AG09319 (cell line): ENCODE measurements around the gene USP47.

Source experiments
- DNase-seq: peaks from one replicate; pipeline ENCODE4 v3.0.0-alpha.2; 2010; ENCODE audit warnings: low read depth; ENCODE audit errors: extremely low read depth
- CTCF ChIP-seq: IDR thresholded peaks from 2 replicates; pipeline ENCODE4 v1.5.1; 2011; ENCODE audit warnings: low read depth, mild to moderate bottlenecking, inconsistent platforms, low read length, moderate library complexity

USP47 gene

GRCh38 chr11:11807811-11808782, 33.7 kb upstream of the USP47 start:
- DNase-seq, result no peak
- no peak for TF ChIP-seq CTCF

GRCh38 chr11:11808992-11809615, 32.7 kb upstream of the USP47 start:
- no peak for TF ChIP-seq CTCF
- no peak for DNase-seq

GRCh38 chr11:11810764-11811726, 30.7 kb upstream of the USP47 start:
- no peak for TF ChIP-seq CTCF
- no peak for DNase-seq

GRCh38 chr11:11813288-11813962, 28.3 kb upstream of the USP47 start:
- DNase-seq, result peak; percentile 76
- TF ChIP-seq CTCF, result no peak

- TF ChIP-seq CTCF, result no peak
- DNase-seq, result no peak
These were observed 26.9 kb upstream of the USP47 start for GRCh38 chr11:11814614-11815452.
